Activated CD8-positive, alpha-beta memory T cell treated with anti-CD3 and anti-CD28 coated beads for 48 hours (primary cell): Measurements from ENCODE around the gene FAM72C.
"Not testable (repeated sequence)": the region's sequence is repeated elsewhere in the genome, so short reads cannot be mapped to it uniquely, and the experiment has no call there.

Experiments
- DNase-seq, 3 experiments: peaks; one replicate each; pipeline ENCODE4 v3.0.0-alpha.2; 2020; ENCODE audit warnings: low read depth in 2 of 3, low spot score in 2 of 3

The FAM72C gene

GRCh38 chr1:143984721-143985473 lies 13.1 kb upstream of the FAM72C start:
- DNase-seq: not testable (repeated sequence)

GRCh38 chr1:143974416-143974815 lies 2.6 kb upstream of the FAM72C start:
- DNase-seq: not testable (repeated sequence)

GRCh38 chr1:143973876-143974414 lies 2.2 kb upstream of the FAM72C start:
- DNase-seq: not testable (repeated sequence)

GRCh38 chr1:143972753-143973326 lies 1.1 kb upstream of the FAM72C start:
- DNase-seq: not testable (repeated sequence)

GRCh38 chr1:143965860-143966259 lies 5.9 kb downstream of the FAM72C start:
- DNase-seq: not testable (repeated sequence)

GRCh38 chr1:143964294-143964693 lies 7.5 kb downstream of the FAM72C start:
- DNase-seq: not testable (repeated sequence)

GRCh38 chr1:143955930-143956329 lies 15.9 kb downstream of the FAM72C start:
- DNase-seq: not testable (repeated sequence)

GRCh38 chr1:143952913-143953312 lies 18.9 kb downstream of the FAM72C start:
- DNase-seq: not testable (repeated sequence)

- DNase-seq: not testable (repeated sequence)
Observed at GRCh38 chr1:143951485-143952391, 20.0 kb downstream of the FAM72C start.

GRCh38 chr1:143947749-143948148 lies 24.0 kb downstream of the FAM72C start:
- not testable (repeated sequence) for DNase-seq

GRCh38 chr1:143945253-143945652 lies 26.5 kb downstream of the FAM72C start:
- not testable (repeated sequence) for DNase-seq

- not testable (repeated sequence) for DNase-seq
Observed at GRCh38 chr1:143944576-143945240, 27.1 kb downstream of the FAM72C start.

GRCh38 chr1:143943319-143943978 lies 28.3 kb downstream of the FAM72C start:
- DNase-seq: not testable (repeated sequence)

GRCh38 chr1:143942238-143942860 lies 29.4 kb downstream of the FAM72C start:
- DNase-seq: not testable (repeated sequence)

GRCh38 chr1:143939666-143940065 lies 32.1 kb downstream of the FAM72C start:
- not testable (repeated sequence) for DNase-seq

GRCh38 chr1:143938922-143939321 lies 32.9 kb downstream of the FAM72C start:
- not testable (repeated sequence) for DNase-seq

GRCh38 chr1:143936457-143937115 lies 35.2 kb downstream of the FAM72C start:
- DNase-seq: peak in 2 of 3 experiments; percentile 0 to 1

- DNase-seq: not testable (repeated sequence)
Observed at GRCh38 chr1:143919127-143919526, 52.7 kb downstream of the FAM72C start.

GRCh38 chr1:143918552-143918951 lies 53.2 kb downstream of the FAM72C start:
- DNase-seq: not testable (repeated sequence)
